Natural killer cell (primary cell): ENCODE results near the gene OR2D3. TPM values are rescaled to one million over a fixed set of nuclear protein-coding genes. Genes with fewer than 3 reads are reported as not detected.
"Not testable (repeated sequence)": the region's sequence is repeated elsewhere in the genome, so short reads cannot be mapped to it uniquely, and the experiment has no call there.

Experiments used
- ATAC-seq, 3 donors: fragments of 150-1000 bp in 2 of 3; fragments of 200-7000 bp in 1 of 3; cut with Tn5 transposase; 1 replicate in 1 of 3; 2 replicates in 2 of 3; pipeline ENCODE4 v1.10.0; 2021; ENCODE audit warnings: mild to moderate bottlenecking in 2 of 3, moderate library complexity in 2 of 3
- DNase-seq, 2 donors: peaks; one replicate each; pipeline versions ENCODE4 v3.0.0 to v3.0.0-alpha.2; 2013 to 2021; ENCODE audit warnings: mixed read lengths in 1 of 2
- H3K27ac ChIP-seq: one replicate; pipeline ENCODE4 v1.5.1; 2013; ENCODE audit warnings: mild to moderate bottlenecking, low read length
- H3K27me3 ChIP-seq: one replicate; pipeline ENCODE4 v1.6.1; 2013; ENCODE audit warnings: low read length; ENCODE audit not compliant: control insufficient read depth, insufficient read depth
- H3K36me3 ChIP-seq: one replicate; pipeline ENCODE4 v1.6.1; 2013; ENCODE audit warnings: low read length; ENCODE audit not compliant: control insufficient read depth, insufficient read depth
- H3K4me1 ChIP-seq: one replicate; pipeline ENCODE4 v1.6.1; 2013; ENCODE audit warnings: low read length; ENCODE audit not compliant: control insufficient read depth, insufficient read depth
- H3K4me3 ChIP-seq: one replicate; pipeline ENCODE4 v1.5.1; 2013; ENCODE audit warnings: low read length
- H3K9me3 ChIP-seq: one replicate; pipeline ENCODE4 v1.6.1; 2013; ENCODE audit warnings: low read length; ENCODE audit not compliant: control insufficient read depth, insufficient read depth
- H3K27ac Mint-ChIP-seq, 2 donors: one replicate each; pipeline ENCODE4 v1.8.0; 2022; ENCODE audit warnings: mild to moderate bottlenecking in 2 of 2, mixed read lengths in 2 of 2, moderate library complexity in 1 of 2
- H3K27me3 Mint-ChIP-seq, 2 donors: one replicate each; pipeline ENCODE4 v1.8.0; 2022; ENCODE audit warnings: low read depth in 2 of 2, mixed read lengths in 2 of 2
- H3K36me3 Mint-ChIP-seq: one replicate; pipeline ENCODE4 v1.8.0; 2022; ENCODE audit warnings: mixed read lengths
- H3K4me1 Mint-ChIP-seq, 2 donors: one replicate each; pipeline ENCODE4 v1.8.0; 2022; ENCODE audit warnings: mixed read lengths in 2 of 2
- H3K4me3 Mint-ChIP-seq: one replicate; pipeline ENCODE4 v1.8.0; 2022; ENCODE audit warnings: mild to moderate bottlenecking, moderate library complexity, mixed read lengths
- H3K9me3 Mint-ChIP-seq, 2 donors: one replicate each; pipeline ENCODE4 v1.8.0; 2022; ENCODE audit warnings: mixed read lengths in 2 of 2
- CTCF ChIP-seq: fragments of 200-600 bp; IDR thresholded peaks from one replicate; pipeline ENCODE4 v1.8.0; 2022; ENCODE audit warnings: antibody characterized with exemption
- WGBS: methylation state at CpG from one replicate; pipeline ENCODE4 v1.1.7; 2013; ENCODE audit warnings: missing lambda C conversion rate; ENCODE audit not compliant: insufficient coverage; 5-methylcytosine and 5-hydroxymethylcytosine counted together
- intact Hi-C: fragments of 100-400 bp; cut with micrococcal nuclease; formaldehyde crosslinking; loops from one replicate; pipeline ENCODE4 v1.14.2; 2022
- total RNA-seq, 4 donors: library from RNA; stranded (reverse); fragments of 120-200 nt in 1 of 4; gene quantifications; one replicate each; pipeline versions ENCODE4 v1.2.3 to v1.2.4, GENCODE V29; 2013 to 2022

OR2D3 gene
- total RNA-seq, 3 donors from 2014 or later (not counting 1 experiment from before 2014, with no cell fraction given) = not detected

GRCh38 chr11:6876914-6877313 lies 43.9 kb upstream of the OR2D3 start:
- Mint-ChIP-seq H3K4me1 (no peaks in the 10 kb centered on the region), H3K27ac (no peak overlapping the region), H3K9me3 (peaks cover 0 to 3% of the 10 kb centered on the region in 2 donors), H3K4me3 (no peak overlapping the region), H3K36me3 (no peaks in the 10 kb centered on the region), H3K27me3 (peaks cover 5 to 11% of the 10 kb centered on the region in 2 donors)
- Histone ChIP-seq H3K27me3 (no peaks in the 10 kb centered on the region), H3K27ac (no peak overlapping the region), H3K4me3 (no peak overlapping the region), H3K4me1 (no peaks in the 10 kb centered on the region), H3K36me3 (no peaks in the 10 kb centered on the region), H3K9me3 (no peaks in the 10 kb centered on the region)
- intact Hi-C loops = no loop called here
- DNase-seq = no peak
- WGBS = 88% methylated on average over 3 of the region's 3 CpGs
- no peak for TF ChIP-seq CTCF
- no peak for ATAC-seq

GRCh38 chr11:6882751-6883150 lies 38.1 kb upstream of the OR2D3 start:
- intact Hi-C loops = no loop called here
- Histone ChIP-seq H3K27ac (no peak overlapping the region), H3K4me1 (no peaks in the 10 kb centered on the region), H3K9me3 (no peaks in the 10 kb centered on the region), H3K4me3 (no peak overlapping the region), H3K36me3 (no peaks in the 10 kb centered on the region), H3K27me3 (peaks cover 2% of the 10 kb centered on the region)
- no peak for TF ChIP-seq CTCF
- Mint-ChIP-seq H3K4me3 (no peak overlapping the region), H3K9me3 (no peaks in the 10 kb centered on the region), H3K36me3 (no peaks in the 10 kb centered on the region), H3K4me1 (no peaks in the 10 kb centered on the region), H3K27ac (no peak overlapping the region), H3K27me3 (peaks cover 12 to 26% of the 10 kb centered on the region in 2 donors)
- ATAC-seq = no peak
- DNase-seq = no peak

GRCh38 chr11:6887711-6888110 lies 33.1 kb upstream of the OR2D3 start:
- DNase-seq, H3K27ac ChIP-seq, intact Hi-C loops, H3K36me3 ChIP-seq, H3K4me3 ChIP-seq, H3K36me3 Mint-ChIP-seq, H3K9me3 ChIP-seq, H3K27ac Mint-ChIP-seq, H3K4me1 Mint-ChIP-seq, H3K9me3 Mint-ChIP-seq, H3K27me3 ChIP-seq, ATAC-seq, H3K4me1 ChIP-seq, H3K4me3 Mint-ChIP-seq: not testable (repeated sequence)
- WGBS = 100% methylated on average over 4 of the region's 5 CpGs
- peaks cover 9 to 14% of the 10 kb centered on the region in 2 donors for H3K27me3 Mint-ChIP-seq

GRCh38 chr11:6888830-6889229 lies 32.0 kb upstream of the OR2D3 start:
- H3K27ac ChIP-seq = no peak overlapping the region
- DNase-seq = no peak
- no peaks in the 10 kb centered on the region for H3K9me3 Mint-ChIP-seq
- intact Hi-C loops = no loop called here
- 82% methylated on average over 4 of the region's 4 CpGs for WGBS
- H3K4me3 ChIP-seq = no peak overlapping the region
- no peaks in the 10 kb centered on the region for H3K36me3 Mint-ChIP-seq
- H3K4me1 ChIP-seq = no peaks in the 10 kb centered on the region
- H3K27me3 ChIP-seq = peaks cover 2% of the 10 kb centered on the region
- no peaks in the 10 kb centered on the region for H3K9me3 ChIP-seq
- H3K27me3 Mint-ChIP-seq = peaks cover 7 to 13% of the 10 kb centered on the region in 2 donors
- no peak for TF ChIP-seq CTCF
- no peaks in the 10 kb centered on the region for H3K4me1 Mint-ChIP-seq
- no peaks in the 10 kb centered on the region for H3K36me3 ChIP-seq
- ATAC-seq = no peak
- no peak overlapping the region for H3K4me3 Mint-ChIP-seq
- no peak overlapping the region for H3K27ac Mint-ChIP-seq
